Astrocyte (in vitro differentiated cells and primary cell): ENCODE measurements around the gene FBXO31. TPM values are rescaled to one million over a fixed set of nuclear protein-coding genes. Genes with fewer than 3 reads are reported as not detected.

Experiments
- DNase-seq: peaks from one replicate; pipeline ENCODE4 v3.0.0-alpha.2; 2010; ENCODE audit warnings: low read depth
- FAIRE-seq: peaks from 2 replicates; lab custom pipeline; 2011; peaks lifted over from hg19 to GRCh38; lab: Jason Lieb, UNC
- H2AFZ ChIP-seq: 2 replicates; pipeline ENCODE4 v1.6.0; 2012; ENCODE audit warnings: low read depth, low read length, inconsistent platforms
- H3K27ac ChIP-seq: 2 replicates; pipeline ENCODE4 v1.5.1; 2011; ENCODE audit warnings: low read depth, low read length, inconsistent platforms
- H3K27me3 ChIP-seq: 2 replicates; pipeline ENCODE4 v1.6.0; 2011; ENCODE audit warnings: low read length, inconsistent platforms; ENCODE audit not compliant: insufficient read depth
- H3K36me3 ChIP-seq: 2 replicates; pipeline ENCODE4 v1.5.1; 2011; ENCODE audit warnings: low read length, inconsistent platforms; ENCODE audit not compliant: insufficient read depth
- H3K4me1 ChIP-seq: 2 replicates; pipeline ENCODE4 v1.5.1; 2011; ENCODE audit warnings: low read length, inconsistent platforms; ENCODE audit not compliant: insufficient read depth
- H3K4me2 ChIP-seq: 2 replicates; pipeline ENCODE4 v1.6.0; 2012; ENCODE audit warnings: low read length, inconsistent platforms
- H3K4me3 ChIP-seq: 2 replicates; pipeline ENCODE4 v1.5.1; 2011; ENCODE audit warnings: low read depth, mild to moderate bottlenecking, low read length, inconsistent platforms; ENCODE audit not compliant: insufficient read depth
- H3K79me2 ChIP-seq: 2 replicates; pipeline ENCODE4 v1.6.0; 2012; ENCODE audit warnings: mild to moderate bottlenecking, low read length, inconsistent platforms; ENCODE audit not compliant: insufficient read depth
- H3K9ac ChIP-seq: 2 replicates; pipeline ENCODE4 v1.6.0; 2012; ENCODE audit warnings: mild to moderate bottlenecking, low read length, inconsistent platforms
- H3K9me3 ChIP-seq: 2 replicates; pipeline ENCODE4 v1.5.1; 2012; ENCODE audit warnings: low read depth, mild to moderate bottlenecking, low read length, inconsistent platforms; ENCODE audit not compliant: insufficient read depth
- H4K20me1 ChIP-seq: 2 replicates; pipeline ENCODE4 v1.6.0; 2012; ENCODE audit warnings: low read length, inconsistent platforms; ENCODE audit not compliant: insufficient read depth
- H3K27ac Mint-ChIP-seq: one replicate; pipeline ENCODE4 v1.8.0; 2021; ENCODE audit warnings: mild to moderate bottlenecking, mixed read lengths; ENCODE audit not compliant: unreplicated experiment
- H3K27me3 Mint-ChIP-seq: one replicate; pipeline ENCODE4 v1.8.0; 2021; ENCODE audit warnings: low read depth, mixed read lengths; ENCODE audit not compliant: unreplicated experiment
- H3K36me3 Mint-ChIP-seq: one replicate; pipeline ENCODE4 v1.8.0; 2021; ENCODE audit warnings: low read depth, mixed read lengths; ENCODE audit not compliant: unreplicated experiment
- H3K4me1 Mint-ChIP-seq: one replicate; pipeline ENCODE4 v1.8.0; 2021; ENCODE audit warnings: low read depth, mixed read lengths; ENCODE audit not compliant: unreplicated experiment
- H3K4me3 Mint-ChIP-seq: one replicate; pipeline ENCODE4 v1.8.0; 2021; ENCODE audit warnings: mild to moderate bottlenecking, moderate library complexity, mixed read lengths; ENCODE audit not compliant: unreplicated experiment
- H3K9me3 Mint-ChIP-seq: one replicate; pipeline ENCODE4 v1.8.0; 2021; ENCODE audit warnings: mild to moderate bottlenecking, mixed read lengths; ENCODE audit not compliant: unreplicated experiment
- CTCF ChIP-seq: IDR thresholded peaks from 2 replicates; pipeline ENCODE4 v1.5.1; 2011; ENCODE audit warnings: low read depth, mild to moderate bottlenecking, inconsistent platforms, low read length, moderate library complexity; ENCODE audit not compliant: insufficient read depth
- EZH2 ChIP-seq: IDR thresholded peaks from 2 replicates; pipeline ENCODE4 v1.6.1; 2012; ENCODE audit warnings: mild to moderate bottlenecking, low read length, inconsistent platforms; ENCODE audit not compliant: insufficient read depth
- total RNA-seq: library from RNA; stranded (reverse); gene quantifications from 2 replicates; pipeline ENCODE4 v1.2.1, GENCODE V29; 2021

Gene FBXO31
- total RNA-seq, 1 donor from 2014 or later: 34.9 TPM

- no peaks in the 10 kb centered on the region for H3K9me3 ChIP-seq
- H3K4me1 Mint-ChIP-seq: peaks cover 14% of the 10 kb centered on the region
- H4K20me1 ChIP-seq: peaks cover 22% of the 10 kb centered on the region
- H2AFZ ChIP-seq: no peak overlapping the region
- no peak for FAIRE-seq
- H3K79me2 ChIP-seq: peaks cover 22% of the 10 kb centered on the region
- no peak for DNase-seq
- H3K27ac ChIP-seq: no peak overlapping the region
- no peaks in the 10 kb centered on the region for H3K27me3 Mint-ChIP-seq
- no peak for TF ChIP-seq EZH2
- H3K27ac Mint-ChIP-seq: no peak overlapping the region
- no peaks in the 10 kb centered on the region for H3K9me3 Mint-ChIP-seq
- H3K4me2 ChIP-seq: no peak overlapping the region
- H3K4me3 ChIP-seq: no peak overlapping the region
- H3K4me1 ChIP-seq: peaks cover 13% of the 10 kb centered on the region
- H3K27me3 ChIP-seq: no peaks in the 10 kb centered on the region
- H3K36me3 Mint-ChIP-seq: peaks cover 5% of the 10 kb centered on the region
- H3K36me3 ChIP-seq: no peaks in the 10 kb centered on the region
- no peak overlapping the region for H3K4me3 Mint-ChIP-seq
- H3K9ac ChIP-seq: no peak overlapping the region
These were observed 62.1 kb downstream of the FBXO31 start for GRCh38 chr16:87321336-87322107.

- Mint-ChIP-seq H3K9me3 (no peaks in the 10 kb centered on the region), H3K4me3 (no peak overlapping the region), H3K27me3 (no peaks in the 10 kb centered on the region), H3K36me3 (peaks cover 5% of the 10 kb centered on the region), H3K27ac (no peak overlapping the region), H3K4me1 (peaks cover 8% of the 10 kb centered on the region)
- TF ChIP-seq EZH2: no peak
- no peak for TF ChIP-seq CTCF
- peaks cover 13% of the 10 kb centered on the region for H3K4me1 ChIP-seq
- DNase-seq (no peak), FAIRE-seq (no peak)
- peaks cover 14% of the 10 kb centered on the region for H4K20me1 ChIP-seq
- no peaks in the 10 kb centered on the region for H3K27me3 ChIP-seq
- no peaks in the 10 kb centered on the region for H3K36me3 ChIP-seq
- no peak overlapping the region for H3K4me3 ChIP-seq
- H3K9ac ChIP-seq: no peak overlapping the region
- H3K4me2 ChIP-seq: no peak overlapping the region
- H3K79me2 ChIP-seq: peaks cover 20% of the 10 kb centered on the region
- no peak overlapping the region for H2AFZ ChIP-seq
- no peak overlapping the region for H3K27ac ChIP-seq
- H3K9me3 ChIP-seq: no peaks in the 10 kb centered on the region
These were observed 62.9 kb downstream of the FBXO31 start for GRCh38 chr16:87320510-87321227.

GRCh38 chr16:87319997-87320491 is 63.5 kb downstream of the FBXO31 start:
- Histone ChIP-seq H2AFZ (no peak overlapping the region), H3K9me3 (no peaks in the 10 kb centered on the region), H3K27ac (no peak overlapping the region), H3K4me1 (peaks cover 10% of the 10 kb centered on the region), H3K36me3 (no peaks in the 10 kb centered on the region), H3K4me2 (no peak overlapping the region), H3K27me3 (no peaks in the 10 kb centered on the region), H3K79me2 (peaks cover 20% of the 10 kb centered on the region), H3K4me3 (no peak overlapping the region), H3K9ac (no peak overlapping the region), H4K20me1 (peaks cover 10% of the 10 kb centered on the region)
- Mint-ChIP-seq H3K27ac (no peak overlapping the region), H3K36me3 (peaks cover 3% of the 10 kb centered on the region), H3K27me3 (no peaks in the 10 kb centered on the region), H3K9me3 (no peaks in the 10 kb centered on the region), H3K4me3 (no peak overlapping the region), H3K4me1 (peaks cover 6% of the 10 kb centered on the region)
- DNase-seq (no peak), FAIRE-seq (no peak)
- TF ChIP-seq CTCF (no peak), EZH2 (no peak)
